Rectal smooth muscle tissue (tissue), 1 donor: ENCODE results near the gene KCTD2.

ENCODE experiments used
- H3K27ac ChIP-seq: one replicate; pipeline ENCODE4 v1.7.0; 2013; ENCODE audit warnings: low read depth, low read length, inconsistent platforms
- H3K27me3 ChIP-seq: one replicate; pipeline ENCODE4 v1.7.0; 2013; ENCODE audit warnings: low read length; ENCODE audit not compliant: control insufficient read depth, insufficient read depth
- H3K36me3 ChIP-seq: one replicate; pipeline ENCODE4 v1.7.0; 2013; ENCODE audit warnings: low read length; ENCODE audit not compliant: control insufficient read depth, insufficient read depth
- H3K4me1 ChIP-seq: one replicate; pipeline ENCODE4 v1.7.0; 2013; ENCODE audit warnings: low read length; ENCODE audit not compliant: control insufficient read depth, insufficient read depth
- H3K4me3 ChIP-seq: one replicate; pipeline ENCODE4 v1.7.0; 2013; ENCODE audit warnings: low read length
- H3K9ac ChIP-seq: one replicate; pipeline ENCODE4 v1.7.0; 2013; ENCODE audit warnings: low read length

KCTD2 gene

GRCh38 chr17:75077072-75077495 is 30.1 kb downstream of the KCTD2 start:
- no peaks in the 10 kb centered on the region for H3K27me3 ChIP-seq

GRCh38 chr17:75077496-75078283 is 30.7 kb downstream of the KCTD2 start:
- Histone ChIP-seq H3K4me1 (peaks cover 3% of the 10 kb centered on the region), H3K9ac (peak overlapping the region; percentile 57), H3K27ac (peak overlapping the region; percentile 86), H3K4me3 (peak overlapping the region; percentile 65), H3K36me3 (no peaks in the 10 kb centered on the region), H3K27me3 (no peaks in the 10 kb centered on the region)

More at GRCh38 chr17:75077072-75077495, 30.1 kb downstream of the KCTD2 start:
- Histone ChIP-seq H3K36me3 (no peaks in the 10 kb centered on the region), H3K4me1 (peaks cover 3% of the 10 kb centered on the region), H3K9ac (peak overlapping the region; percentile 45), H3K27ac (peak overlapping the region; percentile 86), H3K4me3 (peak overlapping the region; percentile 65)

GRCh38 chr17:75078284-75079022 is 31.4 kb downstream of the KCTD2 start:
- H3K4me3 ChIP-seq = no peak overlapping the region
- H3K27me3 ChIP-seq = no peaks in the 10 kb centered on the region
- H3K9ac ChIP-seq = peak overlapping the region; percentile 57

GRCh38 chr17:75079023-75079373 is 32.0 kb downstream of the KCTD2 start:
- H3K4me3 ChIP-seq = no peak overlapping the region
- no peaks in the 10 kb centered on the region for H3K36me3 ChIP-seq
- H3K9ac ChIP-seq = no peak overlapping the region
- H3K27me3 ChIP-seq = no peaks in the 10 kb centered on the region
- H3K27ac ChIP-seq = no peak overlapping the region
- peaks cover 1% of the 10 kb centered on the region for H3K4me1 ChIP-seq

More at GRCh38 chr17:75078284-75079022, 31.4 kb downstream of the KCTD2 start:
- Histone ChIP-seq H3K27ac (peak overlapping the region; percentile 86), H3K4me1 (peaks cover 3% of the 10 kb centered on the region), H3K36me3 (no peaks in the 10 kb centered on the region)

GRCh38 chr17:75081611-75082540 is 34.9 kb downstream of the KCTD2 start:
- Histone ChIP-seq H3K27ac (no peak overlapping the region), H3K4me3 (no peak overlapping the region), H3K27me3 (no peaks in the 10 kb centered on the region), H3K36me3 (no peaks in the 10 kb centered on the region), H3K9ac (no peak overlapping the region), H3K4me1 (no peaks in the 10 kb centered on the region)

- Histone ChIP-seq H3K4me1 (no peaks in the 10 kb centered on the region), H3K36me3 (no peaks in the 10 kb centered on the region)
Observed at GRCh38 chr17:75082683-75083082, 35.7 kb downstream of the KCTD2 start.

GRCh38 chr17:75084039-75084660 is 37.1 kb downstream of the KCTD2 start:
- H3K4me1 ChIP-seq = no peaks in the 10 kb centered on the region

More at GRCh38 chr17:75082683-75083082, 35.7 kb downstream of the KCTD2 start:
- H3K4me3 ChIP-seq = no peak overlapping the region
- H3K27me3 ChIP-seq = no peaks in the 10 kb centered on the region
- no peak overlapping the region for H3K9ac ChIP-seq
- H3K27ac ChIP-seq = no peak overlapping the region

GRCh38 chr17:75086496-75087181 is 39.6 kb downstream of the KCTD2 start:
- H3K4me1 ChIP-seq = peaks cover 3% of the 10 kb centered on the region
- H3K27ac ChIP-seq = no peak overlapping the region
- H3K27me3 ChIP-seq = no peaks in the 10 kb centered on the region
- H3K4me3 ChIP-seq = no peak overlapping the region
- H3K9ac ChIP-seq = no peak overlapping the region
- H3K36me3 ChIP-seq = no peaks in the 10 kb centered on the region

More at GRCh38 chr17:75084039-75084660, 37.1 kb downstream of the KCTD2 start:
- Histone ChIP-seq H3K27ac (no peak overlapping the region), H3K36me3 (no peaks in the 10 kb centered on the region), H3K9ac (no peak overlapping the region), H3K4me3 (no peak overlapping the region), H3K27me3 (no peaks in the 10 kb centered on the region)

- H3K4me1 ChIP-seq = peaks cover 3% of the 10 kb centered on the region
- H3K27ac ChIP-seq = peak overlapping the region; percentile 16
- peak overlapping the region; percentile 82 for H3K9ac ChIP-seq
- H3K27me3 ChIP-seq = no peaks in the 10 kb centered on the region
- H3K4me3 ChIP-seq = peak overlapping the region; percentile 79
- no peaks in the 10 kb centered on the region for H3K36me3 ChIP-seq
Observed at GRCh38 chr17:75087182-75087557, 40.1 kb downstream of the KCTD2 start.

GRCh38 chr17:75087558-75088453 is 40.8 kb downstream of the KCTD2 start, which contains the start of gene SLC16A5:
TSS of gene SLC16A5 (plus strand) at chr17:75087954. CDS start at chr17:75093637, 5,683 bp downstream.
- Histone ChIP-seq H3K4me1 (peaks cover 3% of the 10 kb centered on the region), H3K9ac (peak within 1 kb of the TSS; percentile 82), H3K27me3 (no peaks in the 10 kb centered on the region), H3K4me3 (peak within 1 kb of the TSS; percentile 79), H3K27ac (peak within 1 kb of the TSS; percentile 56), H3K36me3 (no peaks in the 10 kb centered on the region)
